Naive B cell (primary cell): ENCODE measurements around the gene RPL29. TPM values are rescaled to one million over a fixed set of nuclear protein-coding genes. Genes with fewer than 3 reads are reported as not detected.

ENCODE experiments used
- ATAC-seq, 2 donors: fragments of 150-1000 bp; cut with Tn5 transposase; 2 replicates each; pipeline ENCODE4 v1.10.0; 2021; ENCODE audit warnings: low read depth in 2 of 2, mild to moderate bottlenecking in 2 of 2, moderate library complexity in 2 of 2
- DNase-seq: peaks from one replicate; pipeline ENCODE4 v3.0.0; 2022
- H3K27ac Mint-ChIP-seq, 6 donors: one replicate each; pipeline ENCODE4 v1.8.0; 2020 to 2022; ENCODE audit warnings: mild to moderate bottlenecking in 6 of 6, mixed read lengths in 6 of 6, moderate library complexity in 5 of 6, inconsistent platforms in 2 of 6
- H3K27me3 Mint-ChIP-seq, 3 donors: one replicate each; pipeline ENCODE4 v1.8.0; 2021 to 2022; ENCODE audit warnings: mixed read lengths in 3 of 3, mild to moderate bottlenecking in 1 of 3
- H3K36me3 Mint-ChIP-seq, 2 donors: one replicate each; pipeline ENCODE4 v1.8.0; 2020 to 2022; ENCODE audit warnings: mixed read lengths in 2 of 2, inconsistent platforms in 1 of 2, mild to moderate bottlenecking in 1 of 2
- H3K4me1 Mint-ChIP-seq, 3 donors: one replicate each; pipeline ENCODE4 v1.8.0; 2020 to 2022; ENCODE audit warnings: mixed read lengths in 3 of 3, inconsistent platforms in 1 of 3, mild to moderate bottlenecking in 1 of 3, moderate library complexity in 1 of 3
- H3K4me3 Mint-ChIP-seq, 8 donors: one replicate each; pipeline ENCODE4 v1.8.0; 2020 to 2022; ENCODE audit warnings: mild to moderate bottlenecking in 8 of 8, mixed read lengths in 8 of 8, moderate library complexity in 8 of 8, inconsistent platforms in 2 of 8
- H3K9me3 Mint-ChIP-seq, 7 donors: one replicate each; pipeline ENCODE4 v1.8.0; 2020 to 2022; ENCODE audit warnings: mixed read lengths in 7 of 7, mild to moderate bottlenecking in 5 of 7, inconsistent platforms in 2 of 7, moderate library complexity in 1 of 7
- polyA plus RNA-seq, 6 donors: library from polyadenylated mRNA; unstranded; fragments of 300-500 nt; fragmentation: Illumina TruSeq; gene quantifications; one replicate each; pipeline ENCODE4 v1.2.3, GENCODE V29; 2021; ENCODE audit warnings: low read depth in 6 of 6

RPL29 gene
- polyA plus RNA-seq, 6 donors from 2014 or later, result 871 to 1,582 (median 1,414) TPM

DNA sequence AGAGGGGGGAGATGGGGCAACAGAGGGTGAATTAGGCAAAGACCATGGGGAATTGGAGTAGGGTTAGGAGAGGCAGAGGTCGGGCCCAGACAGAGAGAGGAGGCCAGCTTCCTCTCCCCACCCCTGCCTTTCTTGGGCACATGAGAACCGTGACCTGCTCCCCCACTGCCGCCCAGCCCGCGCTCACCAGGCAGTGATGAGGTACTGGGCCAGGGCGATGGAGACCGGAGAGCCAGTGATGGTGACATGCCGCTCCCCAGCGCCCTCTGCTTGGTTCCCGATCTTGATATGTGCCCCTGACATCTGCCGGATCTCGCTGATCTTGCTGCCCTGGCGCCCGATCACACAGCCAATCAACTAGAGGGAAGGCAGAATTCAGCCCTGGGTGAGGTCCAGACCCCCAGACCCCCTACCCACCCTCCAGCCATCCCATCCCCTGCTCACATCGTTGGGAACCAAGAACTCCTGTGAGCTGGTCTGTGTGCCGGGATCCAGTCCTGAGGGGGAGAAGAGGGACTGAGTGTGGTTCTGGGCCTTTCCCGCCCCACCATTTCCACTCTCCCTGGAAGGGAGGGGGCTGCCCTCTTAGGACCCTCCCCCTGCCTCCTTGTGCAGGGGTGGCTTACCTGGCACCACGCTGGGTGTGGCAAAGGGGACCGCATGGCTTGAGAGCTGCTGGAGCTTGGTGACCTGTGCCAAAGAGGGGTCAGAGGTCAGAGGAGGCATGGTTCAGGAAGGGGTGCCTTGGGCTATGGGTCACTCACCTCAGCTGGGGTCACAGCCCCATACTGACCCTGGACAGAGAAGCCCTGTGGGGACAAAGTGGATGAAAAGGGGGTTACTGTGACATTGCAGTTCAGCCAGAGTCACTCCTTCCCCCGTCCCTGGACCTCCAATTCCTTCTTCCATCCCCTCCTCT is 36.8 kb downstream of the RPL29 start:
- Mint-ChIP-seq H3K4me3 (peak overlapping the region in 1 of 8 donors; percentile 34), H3K27ac (no peak overlapping the region), H3K4me1 (peaks cover 3 to 4% (median 4%) of the 10 kb centered on the region in 3 donors), H3K9me3 (no peaks in the 10 kb centered on the region), H3K36me3 (peaks cover 0 to 8% of the 10 kb centered on the region in 2 donors), H3K27me3 (peaks cover 6 to 25% (median 14%) of the 10 kb centered on the region in 3 donors)
- ATAC-seq, result no peak
- DNase-seq, result no peak

DNA sequence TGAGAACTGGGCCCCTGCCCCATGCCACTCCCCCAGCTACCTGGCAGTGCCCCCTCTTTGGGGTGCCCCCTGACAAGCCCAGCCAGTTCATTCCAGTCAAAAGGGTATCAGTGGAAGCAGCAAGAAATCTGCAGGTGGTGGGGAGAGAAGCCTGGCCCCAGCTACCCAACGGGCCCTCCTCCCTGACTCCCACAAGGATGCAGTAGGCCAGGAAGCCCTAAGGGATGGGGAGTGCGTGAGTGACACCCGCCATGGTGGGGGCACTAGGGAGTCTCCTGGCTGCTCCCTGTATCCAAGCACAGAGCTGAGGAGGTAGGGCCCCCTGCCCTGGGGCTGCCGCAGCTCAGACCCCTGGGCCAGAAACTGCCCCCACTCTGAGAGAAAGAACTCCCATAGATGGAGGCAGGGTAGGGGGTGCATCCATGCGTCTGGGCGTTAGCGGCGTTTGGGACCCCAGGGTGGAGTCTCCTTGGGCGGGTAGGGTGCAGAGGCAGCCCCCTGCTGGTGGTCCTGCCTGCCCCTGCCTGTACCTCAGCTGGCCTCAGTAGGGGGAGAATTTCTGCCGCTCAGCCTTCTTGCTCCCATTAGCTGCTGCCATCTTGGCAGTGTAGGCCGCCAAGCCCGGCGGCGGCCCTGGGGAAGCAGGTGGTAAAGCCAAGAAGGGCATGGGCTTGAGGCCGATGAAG is 38.0 kb downstream of the RPL29 start:
- Mint-ChIP-seq H3K36me3 (peaks cover 0 to 8% of the 10 kb centered on the region in 2 donors), H3K4me3 (no peak overlapping the region), H3K27me3 (peaks cover 14 to 36% (median 26%) of the 10 kb centered on the region in 3 donors), H3K4me1 (peaks cover 4% of the 10 kb centered on the region in 3 donors), H3K9me3 (no peaks in the 10 kb centered on the region), H3K27ac (no peak overlapping the region)
- no peak for ATAC-seq
- no peak for DNase-seq

DNA sequence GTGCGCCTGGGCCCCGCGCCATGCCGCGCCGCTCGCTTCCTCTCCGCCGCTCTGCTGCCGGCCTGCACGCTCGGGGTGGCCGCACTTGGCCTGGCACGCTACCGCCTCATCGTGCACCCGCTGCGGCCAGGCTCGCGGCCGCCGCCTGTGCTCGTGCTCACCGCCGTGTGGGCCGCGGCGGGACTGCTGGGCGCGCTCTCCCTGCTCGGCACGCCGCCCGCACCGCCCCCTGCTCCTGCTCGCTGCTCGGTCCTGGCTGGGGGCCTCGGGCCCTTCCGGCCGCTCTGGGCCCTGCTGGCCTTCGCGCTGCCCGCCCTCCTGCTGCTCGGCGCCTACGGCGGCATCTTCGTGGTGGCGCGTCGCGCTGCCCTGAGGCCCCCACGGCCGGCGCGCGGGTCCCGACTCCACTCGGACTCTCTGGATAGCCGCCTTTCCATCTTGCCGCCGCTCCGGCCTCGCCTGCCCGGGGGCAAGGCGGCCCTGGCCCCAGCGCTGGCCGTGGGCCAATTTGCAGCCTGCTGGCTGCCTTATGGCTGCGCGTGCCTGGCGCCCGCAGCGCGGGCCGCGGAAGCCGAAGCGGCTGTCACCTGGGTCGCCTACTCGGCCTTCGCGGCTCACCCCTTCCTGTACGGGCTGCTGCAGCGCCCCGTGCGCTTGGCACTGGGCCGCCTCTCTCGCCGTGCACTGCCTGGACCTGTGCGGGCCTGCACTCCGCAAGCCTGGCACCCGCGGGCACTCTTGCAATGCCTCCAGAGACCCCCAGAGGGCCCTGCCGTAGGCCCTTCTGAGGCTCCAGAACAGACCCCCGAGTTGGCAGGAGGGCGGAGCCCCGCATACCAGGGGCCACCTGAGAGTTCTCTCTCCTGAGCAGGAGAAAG is 39.6 kb downstream of the RPL29 start:
- peak overlapping the region in 7 of 8 donors; percentile 53 to 82 (median 68) for H3K4me3 Mint-ChIP-seq
- peak; percentile 74 to 80 for ATAC-seq
- H3K4me1 Mint-ChIP-seq, result peaks cover 4% of the 10 kb centered on the region in 3 donors

DNA sequence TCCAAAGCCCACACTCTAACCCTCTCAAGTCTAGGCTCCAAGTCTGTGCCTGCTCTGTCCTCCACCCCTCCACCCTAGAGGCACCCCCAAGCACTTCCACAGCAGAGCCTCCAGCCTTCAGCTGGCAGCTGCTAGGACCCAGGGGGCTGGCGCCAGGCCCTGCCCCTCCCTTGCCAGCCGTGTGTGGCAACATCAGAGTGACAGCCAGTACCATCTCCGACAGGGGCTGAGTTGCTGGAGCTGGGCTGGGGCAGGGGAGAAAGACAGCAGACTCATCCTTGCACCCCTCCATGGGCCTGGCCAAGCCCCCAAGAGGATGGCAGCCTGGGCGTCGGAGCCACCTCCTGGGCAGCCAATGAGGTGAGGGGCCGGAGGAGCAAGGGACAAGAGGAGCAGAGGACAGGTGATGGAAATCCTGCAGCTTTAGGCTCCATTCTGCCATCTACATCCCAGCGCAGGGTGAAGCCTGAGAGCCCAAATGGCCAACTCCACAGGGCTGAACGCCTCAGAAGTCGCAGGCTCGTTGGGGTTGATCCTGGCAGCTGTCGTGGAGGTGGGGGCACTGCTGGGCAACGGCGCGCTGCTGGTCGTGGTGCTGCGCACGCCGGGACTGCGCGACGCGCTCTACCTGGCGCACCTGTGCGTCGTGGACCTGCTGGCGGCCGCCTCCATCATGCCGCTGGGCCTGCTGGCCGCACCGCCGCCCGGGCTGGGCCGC is 40.4 kb downstream of the RPL29 start, which contains the start of gene GPR62:
GPR62 (plus strand) TSS at position 207 of the 718 bp plus-strand sequence; CDS start at position 479, 272 bp downstream.
- DNase-seq, result no peak
- ATAC-seq, result no peak
- peaks cover 0 to 8% of the 10 kb centered on the region in 2 donors for H3K36me3 Mint-ChIP-seq

More for the DNA sequence above, 39.6 kb downstream of the RPL29 start:
- Mint-ChIP-seq H3K27me3 (peaks cover 18 to 34% (median 28%) of the 10 kb centered on the region in 3 donors), H3K9me3 (no peaks in the 10 kb centered on the region), H3K27ac (no peak overlapping the region), H3K36me3 (peaks cover 0 to 8% of the 10 kb centered on the region in 2 donors)
- DNase-seq, result peak; percentile 30

DNA sequence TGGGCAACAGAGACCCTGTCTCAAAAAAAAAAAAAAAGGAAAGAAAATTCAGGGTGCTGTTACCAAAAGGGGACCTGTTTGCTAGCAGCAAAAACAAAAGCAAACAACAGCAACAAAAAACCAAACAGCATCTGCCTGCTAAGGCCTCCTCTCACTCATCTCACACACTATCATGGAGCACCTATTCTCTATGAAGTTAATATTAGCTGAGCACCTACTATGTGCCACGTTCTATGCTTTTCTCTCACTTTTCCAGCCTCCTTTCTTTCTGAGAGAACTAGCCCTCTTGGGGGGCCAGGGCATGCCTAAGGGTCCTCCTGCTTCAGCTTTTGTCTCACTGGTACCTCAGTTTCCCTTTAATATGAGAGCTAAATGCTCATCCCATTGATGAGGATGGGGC is 41.0 kb downstream of the RPL29 start:
- peaks cover 0 to 8% of the 10 kb centered on the region in 2 donors for H3K36me3 Mint-ChIP-seq
- H3K27ac Mint-ChIP-seq, result no peak overlapping the region
- no peak for ATAC-seq
- DNase-seq, result no peak
- peak overlapping the region in 4 of 8 donors; percentile 30 to 63 (median 49) for H3K4me3 Mint-ChIP-seq
- peaks cover 18 to 34% (median 26%) of the 10 kb centered on the region in 3 donors for H3K27me3 Mint-ChIP-seq
- no peaks in the 10 kb centered on the region for H3K9me3 Mint-ChIP-seq
- peaks cover 4% of the 10 kb centered on the region in 3 donors for H3K4me1 Mint-ChIP-seq

More for the DNA sequence above, 40.4 kb downstream of the RPL29 start, which contains the start of gene GPR62:
- no peaks in the 10 kb centered on the region for H3K9me3 Mint-ChIP-seq
- peak within 1 kb of the TSS in 7 of 8 donors; percentile 41 to 82 (median 66) for H3K4me3 Mint-ChIP-seq
- peaks cover 4% of the 10 kb centered on the region in 3 donors for H3K4me1 Mint-ChIP-seq
- H3K27ac Mint-ChIP-seq, result peak within 1 kb of the TSS in 1 of 6 donors; percentile 75
- H3K27me3 Mint-ChIP-seq, result peaks cover 18 to 34% (median 26%) of the 10 kb centered on the region in 3 donors

DNA sequence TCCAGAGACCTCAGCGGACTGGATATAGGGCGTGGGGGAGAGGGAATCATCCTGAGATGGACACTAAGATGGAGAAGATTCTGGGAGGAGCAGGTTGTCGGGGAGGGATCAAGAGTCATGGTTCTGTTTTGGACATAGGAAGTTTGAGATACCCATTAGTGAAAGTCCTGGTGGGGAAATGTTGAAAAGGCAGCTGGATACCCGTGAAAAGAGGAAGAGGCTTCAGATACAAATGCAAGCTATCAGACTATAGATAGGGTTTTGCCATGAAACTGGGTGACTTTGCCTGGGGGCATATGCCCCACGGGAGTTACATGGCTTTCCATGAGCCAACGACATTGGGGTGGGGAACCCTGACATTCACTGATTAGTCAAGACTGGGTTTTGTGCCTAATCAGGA is 41.6 kb downstream of the RPL29 start:
- Mint-ChIP-seq H3K27me3 (peaks cover 18 to 34% (median 26%) of the 10 kb centered on the region in 3 donors), H3K4me3 (peak overlapping the region in 3 of 8 donors; percentile 22 to 36 (median 33)), H3K27ac (peak overlapping the region in 1 of 6 donors; percentile 75), H3K36me3 (peaks cover 0 to 8% of the 10 kb centered on the region in 2 donors), H3K4me1 (peaks cover 4% of the 10 kb centered on the region in 3 donors), H3K9me3 (no peaks in the 10 kb centered on the region)
- no peak for ATAC-seq
- DNase-seq, result no peak

DNA sequence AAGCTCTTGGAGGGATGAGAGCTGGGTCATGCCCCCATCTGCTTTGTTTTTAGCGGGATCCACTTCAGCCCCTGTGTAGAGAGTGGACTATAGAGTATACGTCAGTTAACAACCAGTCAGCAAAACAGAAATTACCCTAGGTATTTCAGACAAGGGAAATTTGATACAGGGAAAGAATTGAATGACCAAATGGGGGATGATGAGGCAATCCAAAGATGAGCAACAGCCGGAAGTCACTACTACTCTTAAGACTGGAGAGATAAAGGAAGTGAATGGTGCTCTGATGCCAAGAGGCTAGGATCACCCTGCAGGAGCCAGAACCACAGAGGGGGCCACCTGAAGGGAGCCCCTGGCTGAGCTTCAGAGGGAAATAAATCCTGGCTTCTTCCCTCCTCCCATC is 42.2 kb downstream of the RPL29 start:
- H3K27me3 Mint-ChIP-seq, result peaks cover 18 to 34% (median 26%) of the 10 kb centered on the region in 3 donors
- ATAC-seq (no peak), DNase-seq (no peak)
- no peak overlapping the region for H3K4me3 Mint-ChIP-seq
- H3K9me3 Mint-ChIP-seq, result no peaks in the 10 kb centered on the region
- H3K4me1 Mint-ChIP-seq, result peaks cover 4% of the 10 kb centered on the region in 3 donors
- H3K36me3 Mint-ChIP-seq, result peaks cover 0 to 6% of the 10 kb centered on the region in 2 donors
- no peak overlapping the region for H3K27ac Mint-ChIP-seq

DNA sequence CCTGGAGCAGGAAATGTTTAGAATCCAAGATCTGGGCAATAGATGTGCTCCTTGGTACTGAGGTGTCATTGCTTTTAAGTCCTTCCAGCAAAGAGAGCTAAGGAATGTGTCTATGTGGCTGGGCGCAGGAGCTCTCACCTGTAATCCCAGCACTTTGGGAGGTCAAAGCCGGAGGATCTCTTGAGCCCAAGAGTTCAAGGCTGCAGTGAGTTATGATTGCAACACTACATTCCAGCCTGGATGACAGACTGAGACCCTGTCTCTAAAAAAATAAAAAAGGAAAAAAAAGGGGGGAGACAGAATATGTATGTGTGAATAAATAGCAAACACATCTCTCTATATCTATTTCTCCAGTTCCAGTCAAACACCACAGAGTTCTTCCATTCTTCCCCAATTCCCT is 44.8 kb downstream of the RPL29 start:
- ATAC-seq (no peak), DNase-seq (no peak)
- peaks cover 0 to 8% of the 10 kb centered on the region in 2 donors for H3K36me3 Mint-ChIP-seq
- peaks cover 18 to 34% (median 26%) of the 10 kb centered on the region in 3 donors for H3K27me3 Mint-ChIP-seq
- peaks cover 0 to 4% (median 4%) of the 10 kb centered on the region in 3 donors for H3K4me1 Mint-ChIP-seq
- no peaks in the 10 kb centered on the region for H3K9me3 Mint-ChIP-seq
- no peak overlapping the region for H3K27ac Mint-ChIP-seq
- H3K4me3 Mint-ChIP-seq, result no peak overlapping the region

DNA sequence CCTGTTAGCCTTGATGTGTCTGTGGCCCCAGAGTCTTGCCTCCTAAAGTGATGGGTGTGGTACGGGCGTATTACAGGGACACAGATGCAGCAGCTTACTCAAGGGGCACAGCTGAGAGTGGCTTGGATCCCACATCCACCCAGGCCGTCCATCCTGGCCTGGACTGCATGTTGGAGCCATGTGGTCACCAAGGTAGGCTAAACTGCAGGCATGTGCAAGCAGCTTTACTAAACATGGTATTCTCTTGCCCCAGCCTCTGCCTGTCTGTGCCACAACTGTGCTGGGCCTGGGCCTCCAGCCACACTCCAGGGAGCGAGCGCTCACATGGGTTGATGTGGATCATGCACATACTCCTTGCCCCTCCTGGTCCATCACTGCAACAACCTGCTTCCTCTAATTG is 46.6 kb downstream of the RPL29 start:
- H3K27ac Mint-ChIP-seq, result no peak overlapping the region

DNA sequence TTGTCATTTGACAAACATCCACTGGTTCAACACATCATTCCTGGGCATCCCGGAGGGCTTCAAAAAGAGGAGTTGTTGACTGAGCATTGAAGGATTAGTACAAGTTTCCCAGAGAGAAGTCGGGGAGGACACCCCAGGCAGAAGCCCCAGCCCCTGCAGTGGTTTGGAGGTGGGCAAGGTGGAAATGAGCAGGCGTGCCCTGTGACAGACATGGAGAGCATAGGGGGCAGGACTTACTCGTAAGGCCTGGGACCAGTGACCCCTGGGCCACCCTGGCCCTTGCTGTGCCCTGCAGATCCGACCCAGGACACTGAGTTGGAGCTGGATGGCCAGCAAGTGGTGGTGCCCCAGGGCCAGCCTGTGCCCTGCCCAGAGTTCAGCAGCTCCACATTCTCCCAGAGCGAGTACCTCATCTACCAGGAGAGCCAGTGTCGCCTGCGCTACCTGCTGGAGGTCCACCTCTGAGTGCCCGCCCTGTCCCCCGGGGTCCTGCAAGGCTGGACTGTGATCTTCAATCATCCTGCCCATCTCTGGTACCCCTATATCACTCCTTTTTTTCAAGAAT is 47.6 kb downstream of the RPL29 start:
- Mint-ChIP-seq H3K27ac (no peak overlapping the region), H3K4me3 (no peak overlapping the region), H3K36me3 (peaks cover 0 to 8% of the 10 kb centered on the region in 2 donors), H3K27me3 (peaks cover 3 to 13% (median 7%) of the 10 kb centered on the region in 3 donors), H3K9me3 (no peaks in the 10 kb centered on the region), H3K4me1 (peaks cover under 1 to 2% (median 2%) of the 10 kb centered on the region in 3 donors)
- no peak for DNase-seq
- no peak for ATAC-seq

More for the DNA sequence above, 46.6 kb downstream of the RPL29 start:
- Mint-ChIP-seq H3K27me3 (peaks cover 14 to 23% (median 15%) of the 10 kb centered on the region in 3 donors), H3K4me1 (peaks cover 0 to 4% (median 2%) of the 10 kb centered on the region in 3 donors), H3K9me3 (no peaks in the 10 kb centered on the region), H3K36me3 (peaks cover 0 to 8% of the 10 kb centered on the region in 2 donors), H3K4me3 (no peak overlapping the region)
- ATAC-seq, result no peak
- DNase-seq, result no peak

DNA sequence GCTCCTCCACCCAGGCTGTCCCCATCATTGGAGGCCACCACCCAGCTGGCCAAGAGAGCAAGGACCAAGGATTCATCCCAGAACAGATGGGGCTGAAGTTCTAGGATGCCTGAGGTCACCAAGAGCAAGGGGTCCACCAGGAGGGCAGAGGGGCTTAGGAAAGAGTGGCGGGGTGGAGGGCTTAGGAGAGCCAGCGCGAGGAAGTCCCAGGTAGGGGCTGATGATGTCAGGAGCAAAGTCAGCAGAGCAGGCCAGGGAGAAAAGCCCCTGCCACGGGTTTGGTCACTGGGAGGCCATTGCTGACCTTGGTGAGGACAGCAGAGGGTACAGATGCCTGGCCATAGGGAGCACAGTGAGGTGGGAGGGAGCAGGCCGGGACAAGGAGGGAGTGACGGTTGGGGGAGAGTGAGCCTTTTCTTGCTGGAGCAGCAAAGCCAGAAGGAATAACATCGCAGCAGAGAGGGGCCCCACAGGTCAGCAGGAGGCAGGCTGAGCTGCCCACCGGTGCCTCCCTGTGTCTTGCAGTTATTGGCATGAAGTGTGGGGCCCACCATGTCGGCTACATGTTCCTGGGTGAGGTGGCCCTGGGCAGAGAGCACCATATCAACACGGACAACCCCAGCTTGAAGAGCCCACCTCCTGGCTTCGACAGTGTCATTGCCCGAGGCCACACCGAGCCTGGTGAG is 48.3 kb downstream of the RPL29 start:
- Mint-ChIP-seq H3K4me3 (no peak overlapping the region), H3K27me3 (peaks cover 0 to 5% (median 3%) of the 10 kb centered on the region in 3 donors), H3K4me1 (peaks cover 6 to 8% (median 7%) of the 10 kb centered on the region in 3 donors), H3K9me3 (no peaks in the 10 kb centered on the region), H3K27ac (peak overlapping the region in 2 of 6 donors; percentile 12 to 52), H3K36me3 (peaks cover 0 to 8% of the 10 kb centered on the region in 2 donors)
- DNase-seq (no peak), ATAC-seq (no peak)
